ENCODE measurements around the gene SPTBN4. TPM values are rescaled to one million over a fixed set of nuclear protein-coding genes. Genes with fewer than 3 reads are reported as not detected.

Gene SPTBN4
- total and polyA plus RNA-seq, 2 donors (not counting 1 experiment from before 2014, with no cell fraction given) = 0.03 to 0.67 TPM

DNA sequence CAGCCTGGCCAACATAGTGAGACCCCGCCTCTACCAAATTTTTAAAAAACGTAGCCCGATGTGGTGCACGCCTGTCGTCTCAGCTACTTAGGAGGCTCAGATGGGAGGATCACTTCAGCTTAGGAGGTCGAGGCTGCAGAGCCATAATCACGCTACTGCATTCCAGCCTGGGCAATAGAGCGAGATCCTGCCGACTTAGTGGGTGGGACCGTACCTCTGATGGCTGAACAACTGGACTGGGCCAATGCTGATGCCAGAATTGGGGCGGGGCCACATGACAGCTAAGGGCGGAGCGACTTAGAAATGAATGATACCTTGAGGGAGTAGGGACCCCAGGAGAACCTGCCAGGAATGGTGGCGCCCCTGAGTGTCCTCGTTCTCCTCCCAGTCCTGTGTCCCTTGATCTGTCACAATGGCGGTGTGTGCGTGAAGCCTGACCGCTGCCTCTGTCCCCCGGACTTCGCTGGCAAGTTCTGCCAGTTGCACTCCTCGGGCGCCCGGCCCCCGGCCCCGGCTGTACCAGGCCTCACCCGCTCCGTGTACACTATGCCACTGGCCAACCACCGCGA lies 137.9 kb downstream of the SPTBN4 start:
- Histone ChIP-seq H3K4me2 (replicated peaks; ENCODE audit: low read depth, low read length, poor library complexity, severe bottlenecking) (peak overlapping the region; percentile 96), H4K20me1 (ENCODE audit: control insufficient read depth, insufficient read depth, low read length, poor library complexity, severe bottlenecking) (no peaks in the 10 kb centered on the region), H3K4me1 (ENCODE audit: control insufficient read depth in 2 of 2, insufficient read depth in 2 of 2, low read length in 2 of 2) (peaks cover 65 to 74% of the 10 kb centered on the region in 2 donors), H3K27me3 (replicated peaks in 1 of 4; ENCODE audit: control extremely low read depth in 1 of 4, control insufficient read depth in 3 of 4, insufficient read depth in 4 of 4, low read length in 3 of 4) (peaks cover 0 to 32% (median 16%) of the 10 kb centered on the region in 4 experiments), H3K9ac (ENCODE audit: low read length) (peak overlapping the region; percentile 74), H3K4me3 (ENCODE audit: control extremely low read depth in 1 of 5, extremely low read depth in 1 of 5, insufficient read depth in 1 of 5, low read depth in 2 of 5, low read length in 4 of 5) (peak overlapping the region in 4 of 5 experiments; percentile 39 to 77 (median 58)), H2AFZ (ENCODE audit: insufficient read depth, low read depth, low read length, poor library complexity, severe bottlenecking) (peak overlapping the region; percentile 77), H3K36me3 (replicated peaks in 1 of 2; ENCODE audit: control extremely low read depth in 1 of 2, control insufficient read depth in 1 of 2, extremely low read depth in 1 of 2, insufficient read depth in 2 of 2, low read length in 1 of 2) (no peaks in the 10 kb centered on the region), H3K9me3 (ENCODE audit: control extremely low read depth in 1 of 3, control insufficient read depth in 2 of 3, insufficient read depth in 1 of 3, low read length in 2 of 3) (peaks cover 0 to 21% (median 0%) of the 10 kb centered on the region in 3 donors), H3K79me2 (ENCODE audit: control insufficient read depth, insufficient read depth, low read length) (no peaks in the 10 kb centered on the region), H3K27ac (ENCODE audit: low read length in 2 of 2) (peak overlapping the region; percentile 40 to 78)
- Mint-ChIP-seq H3K27ac (peak overlapping the region; percentile 90), H3K4me1 (peaks cover 65% of the 10 kb centered on the region), H3K9me3 (ENCODE audit: insufficient read depth) (no peaks in the 10 kb centered on the region), H3K27me3 (peaks cover 11% of the 10 kb centered on the region), H3K4me3 (peak overlapping the region; percentile 85)
- DNase-seq (no peak), ATAC-seq (ENCODE audit: low read depth) (no peak)
- TF ChIP-seq, protein P1, sequence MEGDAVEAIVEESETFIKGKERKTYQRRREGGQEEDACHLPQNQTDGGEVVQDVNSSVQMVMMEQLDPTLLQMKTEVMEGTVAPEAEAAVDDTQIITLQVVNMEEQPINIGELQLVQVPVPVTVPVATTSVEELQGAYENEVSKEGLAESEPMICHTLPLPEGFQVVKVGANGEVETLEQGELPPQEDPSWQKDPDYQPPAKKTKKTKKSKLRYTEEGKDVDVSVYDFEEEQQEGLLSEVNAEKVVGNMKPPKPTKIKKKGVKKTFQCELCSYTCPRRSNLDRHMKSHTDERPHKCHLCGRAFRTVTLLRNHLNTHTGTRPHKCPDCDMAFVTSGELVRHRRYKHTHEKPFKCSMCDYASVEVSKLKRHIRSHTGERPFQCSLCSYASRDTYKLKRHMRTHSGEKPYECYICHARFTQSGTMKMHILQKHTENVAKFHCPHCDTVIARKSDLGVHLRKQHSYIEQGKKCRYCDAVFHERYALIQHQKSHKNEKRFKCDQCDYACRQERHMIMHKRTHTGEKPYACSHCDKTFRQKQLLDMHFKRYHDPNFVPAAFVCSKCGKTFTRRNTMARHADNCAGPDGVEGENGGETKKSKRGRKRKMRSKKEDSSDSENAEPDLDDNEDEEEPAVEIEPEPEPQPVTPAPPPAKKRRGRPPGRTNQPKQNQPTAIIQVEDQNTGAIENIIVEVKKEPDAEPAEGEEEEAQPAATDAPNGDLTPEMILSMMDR (IDR thresholded peaks at IDR 0.05) = no peak
- no peak for TF ChIP-seq EZH2 (IDR thresholded peaks at IDR 0.05; ENCODE audit: borderline replicate concordance, insufficient read depth, low read depth, low read length, poor library complexity, severe bottlenecking)
- ChIA-PET CTCF (interaction anchor here (0.9 to 8.6 kb wide), 10 partner anchors 8 to 300 kb away, joined by 3 to 84 read pairs (median 8); no protein-coding TSS in a partner anchor), POLR2A (interaction anchor here (0.7 to 3.9 kb wide), 10 partner anchors 8 to 1302 kb away, joined by 3 to 19 read pairs (median 4); partner anchors contain the start of genes BLVRB and RAB4B)
- WGBS (ENCODE audit: insufficient coverage) = 24% methylated on average over 29 of the region's 29 CpGs
- intact Hi-C loops (cut with micrococcal nuclease) = loop anchor here (1.0 to 2.0 kb wide), 5 partner anchors 9 to 320 kb away; partner anchors contain the start of gene AKT2

Data from B cell (primary cell).